Type B pancreatic cell (in vitro differentiated cells): ENCODE results near the gene GPC2. TPM values are rescaled to one million over a fixed set of nuclear protein-coding genes. Genes with fewer than 3 reads are reported as not detected.

Experiments used
- DNase-seq: peaks from one replicate; pipeline ENCODE4 v3.0.0; 2021; ENCODE audit warnings: mixed read lengths; ENCODE audit not compliant: unreplicated experiment; ENCODE audit errors: extremely low spot score
- H3K27ac Mint-ChIP-seq: 2 replicates; pipeline ENCODE4 v1.8.0; 2021; ENCODE audit warnings: mild to moderate bottlenecking, mixed read lengths
- H3K27me3 Mint-ChIP-seq: 2 replicates; pipeline ENCODE4 v1.8.0; 2021; ENCODE audit warnings: mixed read lengths
- H3K36me3 Mint-ChIP-seq: 2 replicates; pipeline ENCODE4 v1.8.0; 2021; ENCODE audit warnings: mixed read lengths
- H3K4me1 Mint-ChIP-seq: one replicate; pipeline ENCODE4 v1.8.0; 2021; ENCODE audit warnings: mixed read lengths; ENCODE audit not compliant: unreplicated experiment
- H3K4me3 Mint-ChIP-seq: 2 replicates; pipeline ENCODE4 v1.8.0; 2021; ENCODE audit warnings: mild to moderate bottlenecking, mixed read lengths
- H3K9me3 Mint-ChIP-seq: 2 replicates; pipeline ENCODE4 v1.8.0; 2021; ENCODE audit warnings: mixed read lengths
- total RNA-seq: library from RNA; stranded (reverse); gene quantifications from 2 replicates; pipeline ENCODE4 v1.2.1, GENCODE V29; 2021; ENCODE audit warnings: low replicate concordance
- TF ChIP-seq, protein P1 (sequence below): fragments of 200-600 bp; sonication (generic); conservative IDR thresholded peaks from 2 replicates; pipeline ENCODE4 v1.5.0; 2021; ENCODE audit warnings: antibody characterized with exemption, mild to moderate bottlenecking

The GPC2 gene
- total RNA-seq, 1 donor from 2014 or later: 53.3 TPM

DNA sequence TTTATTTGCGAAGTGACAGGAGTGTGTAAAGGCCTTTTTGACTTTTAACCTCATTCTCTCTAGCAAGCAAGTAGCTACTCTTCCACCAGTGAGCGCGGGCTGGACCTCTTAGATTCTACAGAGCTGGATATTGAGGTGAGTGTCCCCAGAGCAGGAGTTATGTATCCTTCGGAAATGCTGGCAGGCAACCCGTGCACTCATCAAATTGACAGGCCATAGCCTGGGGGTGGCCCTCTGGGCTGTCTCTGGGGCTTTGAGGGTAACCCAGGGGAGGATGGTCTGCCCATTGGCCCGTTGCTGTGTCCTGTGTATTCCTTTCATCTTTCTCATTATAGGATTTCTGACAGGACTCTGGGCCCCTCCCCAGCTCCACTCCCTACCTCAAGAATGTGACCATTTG, 36.5 kb upstream of the GPC2 start:
- H3K36me3 Mint-ChIP-seq: no peaks in the 10 kb centered on the region
- peak overlapping the region; percentile 88 for H3K27ac Mint-ChIP-seq
- H3K4me1 Mint-ChIP-seq: peaks cover 25% of the 10 kb centered on the region
- H3K4me3 Mint-ChIP-seq: no peak overlapping the region
- no peak for DNase-seq
- no peaks in the 10 kb centered on the region for H3K9me3 Mint-ChIP-seq
- TF ChIP-seq, protein P1, sequence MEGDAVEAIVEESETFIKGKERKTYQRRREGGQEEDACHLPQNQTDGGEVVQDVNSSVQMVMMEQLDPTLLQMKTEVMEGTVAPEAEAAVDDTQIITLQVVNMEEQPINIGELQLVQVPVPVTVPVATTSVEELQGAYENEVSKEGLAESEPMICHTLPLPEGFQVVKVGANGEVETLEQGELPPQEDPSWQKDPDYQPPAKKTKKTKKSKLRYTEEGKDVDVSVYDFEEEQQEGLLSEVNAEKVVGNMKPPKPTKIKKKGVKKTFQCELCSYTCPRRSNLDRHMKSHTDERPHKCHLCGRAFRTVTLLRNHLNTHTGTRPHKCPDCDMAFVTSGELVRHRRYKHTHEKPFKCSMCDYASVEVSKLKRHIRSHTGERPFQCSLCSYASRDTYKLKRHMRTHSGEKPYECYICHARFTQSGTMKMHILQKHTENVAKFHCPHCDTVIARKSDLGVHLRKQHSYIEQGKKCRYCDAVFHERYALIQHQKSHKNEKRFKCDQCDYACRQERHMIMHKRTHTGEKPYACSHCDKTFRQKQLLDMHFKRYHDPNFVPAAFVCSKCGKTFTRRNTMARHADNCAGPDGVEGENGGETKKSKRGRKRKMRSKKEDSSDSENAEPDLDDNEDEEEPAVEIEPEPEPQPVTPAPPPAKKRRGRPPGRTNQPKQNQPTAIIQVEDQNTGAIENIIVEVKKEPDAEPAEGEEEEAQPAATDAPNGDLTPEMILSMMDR: no peak
- H3K27me3 Mint-ChIP-seq: peaks cover 3% of the 10 kb centered on the region

DNA sequence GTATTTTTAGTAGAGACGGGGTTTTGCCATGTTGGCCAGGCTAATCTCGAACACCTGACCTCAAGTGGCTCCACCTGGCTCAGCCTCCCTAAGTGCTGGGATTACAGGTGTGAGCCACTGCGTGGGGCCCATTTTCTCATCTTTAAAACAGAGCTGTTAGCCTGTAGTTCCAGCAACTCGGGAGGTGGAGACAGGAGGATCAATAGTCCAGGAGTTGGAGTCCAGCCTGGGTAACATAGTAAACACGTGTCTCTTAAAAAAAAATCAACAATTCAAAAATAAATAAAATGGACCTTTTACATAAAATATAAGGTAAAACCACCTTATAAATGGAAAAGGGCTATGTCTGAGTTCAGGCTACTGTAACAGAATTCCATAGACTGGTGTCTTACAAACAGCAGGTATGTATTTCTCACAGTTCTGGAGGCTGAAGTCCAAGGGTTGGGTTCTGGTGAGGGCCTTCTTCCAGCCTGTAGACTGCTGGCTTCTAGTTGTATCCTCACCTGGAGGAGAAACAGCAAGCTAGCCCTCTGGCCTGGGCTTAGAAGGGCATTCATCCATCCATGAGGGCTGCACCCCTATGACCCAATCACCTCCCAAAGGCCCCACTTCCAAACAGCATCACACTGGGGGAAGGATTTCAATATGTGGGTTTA, 35.6 kb upstream of the GPC2 start:
- H3K9me3 Mint-ChIP-seq: no peaks in the 10 kb centered on the region
- peaks cover 30% of the 10 kb centered on the region for H3K4me1 Mint-ChIP-seq
- no peaks in the 10 kb centered on the region for H3K36me3 Mint-ChIP-seq
- no peak for DNase-seq
- H3K27ac Mint-ChIP-seq: no peak overlapping the region
- peaks cover 3% of the 10 kb centered on the region for H3K27me3 Mint-ChIP-seq
- TF ChIP-seq, protein P1: no peak
- no peak overlapping the region for H3K4me3 Mint-ChIP-seq

DNA sequence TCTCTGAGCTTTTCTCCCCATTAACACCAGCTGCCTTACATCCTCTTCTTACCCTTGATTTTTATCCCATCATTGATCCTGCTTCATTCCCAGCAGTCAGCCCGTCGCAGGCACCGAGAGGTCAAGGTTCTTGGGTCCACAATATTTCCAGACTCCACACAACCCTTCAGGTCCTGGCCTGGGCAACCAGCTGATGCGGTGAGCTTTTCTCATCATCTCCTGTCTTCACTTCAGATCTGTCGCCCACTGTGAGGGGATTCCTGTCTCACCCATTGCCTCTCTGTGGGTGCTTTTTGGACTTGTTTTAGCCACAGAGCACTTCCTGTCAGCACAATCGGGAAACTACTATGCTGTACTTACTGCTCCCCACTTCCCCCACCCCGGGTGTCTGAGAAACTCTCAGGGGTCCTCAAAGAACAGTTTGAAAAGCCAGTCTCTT, 34.2 kb upstream of the GPC2 start:
- Mint-ChIP-seq H3K27ac (no peak overlapping the region), H3K4me1 (peaks cover 30% of the 10 kb centered on the region), H3K27me3 (peaks cover 3% of the 10 kb centered on the region), H3K4me3 (no peak overlapping the region), H3K9me3 (no peaks in the 10 kb centered on the region), H3K36me3 (no peaks in the 10 kb centered on the region)
- TF ChIP-seq, protein P1: no peak
- DNase-seq: no peak

DNA sequence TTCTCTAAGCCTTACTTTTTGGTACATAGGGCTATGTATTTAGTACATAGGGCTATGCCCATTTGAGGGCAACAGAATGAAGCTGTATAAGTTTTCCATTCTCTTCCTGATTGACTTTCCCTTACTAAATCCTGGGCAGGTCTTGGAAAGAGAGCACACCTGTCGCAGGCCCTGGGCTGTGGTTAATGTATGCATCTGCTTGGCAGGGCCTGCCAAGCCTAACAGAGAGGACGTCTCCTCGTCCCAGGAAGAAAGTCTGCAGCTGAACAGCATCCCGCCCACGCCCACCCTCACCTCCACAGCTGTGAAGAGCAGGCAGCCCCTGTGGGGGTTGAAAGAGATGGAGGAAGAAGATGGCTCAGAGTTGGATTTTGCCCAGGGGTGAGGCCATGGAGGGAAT, 33.6 kb upstream of the GPC2 start:
- Mint-ChIP-seq H3K9me3 (no peaks in the 10 kb centered on the region), H3K4me1 (peaks cover 30% of the 10 kb centered on the region), H3K27me3 (peaks cover 3% of the 10 kb centered on the region), H3K36me3 (no peaks in the 10 kb centered on the region), H3K27ac (no peak overlapping the region), H3K4me3 (no peak overlapping the region)
- TF ChIP-seq, protein P1: no peak
- DNase-seq: no peak

DNA sequence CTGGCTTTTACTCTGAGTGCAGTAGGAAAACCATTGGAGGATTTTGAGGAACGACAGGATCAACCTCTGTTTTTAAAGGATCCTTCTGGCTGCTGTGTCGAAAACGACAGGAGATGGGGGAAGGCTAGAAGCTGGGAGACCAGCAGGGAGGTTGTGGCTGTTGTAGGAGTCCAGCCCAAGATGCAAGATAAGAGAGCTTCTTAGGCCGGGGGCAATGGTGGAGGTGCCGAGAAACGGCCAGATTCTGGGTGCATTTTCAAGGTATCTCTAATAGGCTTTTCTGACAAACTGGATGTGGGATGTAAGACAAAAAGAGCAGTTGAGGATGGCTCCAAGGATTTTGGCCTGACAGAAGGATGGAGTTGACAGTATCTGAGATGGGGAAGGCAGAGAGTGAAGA, 32.3 kb upstream of the GPC2 start:
- Mint-ChIP-seq H3K4me1 (peaks cover 30% of the 10 kb centered on the region), H3K27me3 (peaks cover 3% of the 10 kb centered on the region), H3K36me3 (no peaks in the 10 kb centered on the region), H3K27ac (peak overlapping the region; percentile 5), H3K9me3 (no peaks in the 10 kb centered on the region), H3K4me3 (no peak overlapping the region)
- no peak for DNase-seq
- TF ChIP-seq, protein P1: no peak
